Measurements from ENCODE around the gene CD68. TPM values are rescaled to one million over a fixed set of nuclear protein-coding genes. Genes with fewer than 3 reads are reported as not detected.
A peak's percentile ranks its signal among the peaks of the same experiment; 100 is the strongest.

Gene CD68
- total RNA-seq, 1 experiment from 2014 or later = 1.6 TPM

- Mint-ChIP-seq H3K36me3 (ENCODE audit: insufficient read depth, unreplicated experiment) (peaks cover 71% of the 10 kb centered on the region), H3K27me3 (ENCODE audit: insufficient read depth, unreplicated experiment) (no peaks in the 10 kb centered on the region), H3K4me1 (ENCODE audit: low read depth, unreplicated experiment) (peaks cover 6% of the 10 kb centered on the region), H3K27ac (ENCODE audit: unreplicated experiment) (peak overlapping the region; percentile 99), H3K4me3 (ENCODE audit: unreplicated experiment) (peak overlapping the region; percentile 92), H3K9me3 (ENCODE audit: unreplicated experiment) (no peaks in the 10 kb centered on the region)
- Histone ChIP-seq H3K27me3 (replicated peaks; ENCODE audit: control insufficient read depth, insufficient read depth, low read length) (no peaks in the 10 kb centered on the region), H3K9me3 (no peaks in the 10 kb centered on the region), H3K36me3 (ENCODE audit: control insufficient read depth, insufficient read depth, low read length) (no peaks in the 10 kb centered on the region; the same call in 1 of the 2 replicates), H3K4me1 (peaks cover 15% of the 10 kb centered on the region), H3K4me3 (ENCODE audit: low read depth, low read length) (peak overlapping the region; percentile 98)
- no peak for TF ChIP-seq CTCF (IDR thresholded peaks at IDR 0.05; ENCODE audit: insufficient read depth in 1 of 2, low read depth in 1 of 2, low read length in 1 of 2, severe bottlenecking in 1 of 2, unreplicated experiment in 1 of 2)
- intact Hi-C loops (cut with micrococcal nuclease; ENCODE audit: unreplicated experiment) = loop anchor here (5.0 kb wide), 1 partner anchor 92 kb away; the partner anchor contains the start of genes POLR2A and SLC35G6
- DNase-seq = no peak
- ChIA-PET POLR2A (interaction anchor here (0.6 to 1.7 kb wide), 3 partner anchors 10 to 375 kb away, joined by 8 to 13 read pairs (median 13); partner anchors contain the start of genes MPDU1 and TMEM256), CTCF (no interaction called here)
- TSS peak; percentile 12 for BruUV-seq (replicated peaks)
Observed at GRCh38 chr17:7574176-7574953, 5.1 kb upstream of the CD68 start.

DNA sequence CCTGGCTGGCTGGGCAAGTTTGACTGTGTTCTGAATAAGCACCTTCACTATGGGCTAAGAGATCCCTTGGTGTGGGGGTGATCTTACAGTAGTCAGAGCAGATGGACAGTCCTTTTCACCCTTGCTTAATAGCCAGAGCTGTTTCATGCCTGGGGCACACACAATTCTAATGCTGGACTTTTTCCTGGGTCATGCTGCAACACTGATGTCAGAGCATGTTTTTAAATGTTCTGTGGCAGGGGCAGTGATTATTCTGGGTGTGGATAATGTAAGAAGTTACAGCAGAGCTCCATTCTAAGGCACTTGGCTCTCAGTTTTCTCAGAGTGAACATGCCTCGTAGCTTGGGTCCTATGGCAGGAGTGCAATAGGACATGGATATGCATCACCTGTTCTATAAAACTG, 4.0 kb upstream of the CD68 start:
- CTCF ChIA-PET = no interaction called here
- DNase-seq = no peak
- H3K9me3 Mint-ChIP-seq (ENCODE audit: unreplicated experiment) = no peaks in the 10 kb centered on the region
- Histone ChIP-seq H3K4me1 (peaks cover 15% of the 10 kb centered on the region), H3K4me3 (ENCODE audit: low read depth, low read length) (no peak overlapping the region), H3K36me3 (ENCODE audit: control insufficient read depth, insufficient read depth, low read length) (no peaks in the 10 kb centered on the region; the same call in 1 of the 2 replicates), H3K27me3 (replicated peaks; ENCODE audit: control insufficient read depth, insufficient read depth, low read length) (no peaks in the 10 kb centered on the region), H3K9me3 (no peaks in the 10 kb centered on the region)
- intact Hi-C loops (cut with micrococcal nuclease; ENCODE audit: unreplicated experiment) = no loop called here
- H3K27ac Mint-ChIP-seq (ENCODE audit: unreplicated experiment) = no peak overlapping the region
- POLR2A ChIA-PET = no interaction called here
- TF ChIP-seq CTCF (IDR thresholded peaks at IDR 0.05; ENCODE audit: insufficient read depth in 1 of 2, low read depth in 1 of 2, low read length in 1 of 2, severe bottlenecking in 1 of 2, unreplicated experiment in 1 of 2) = no peak
- no peaks in the 10 kb centered on the region for H3K27me3 Mint-ChIP-seq (ENCODE audit: insufficient read depth, unreplicated experiment)
- peaks cover 82% of the 10 kb centered on the region for H3K36me3 Mint-ChIP-seq (ENCODE audit: insufficient read depth, unreplicated experiment)
- H3K4me3 Mint-ChIP-seq (ENCODE audit: unreplicated experiment) = peak overlapping the region; percentile 92
- no TSS peak for BruUV-seq (replicated peaks)
- peaks cover 14% of the 10 kb centered on the region for H3K4me1 Mint-ChIP-seq (ENCODE audit: low read depth, unreplicated experiment)

DNA sequence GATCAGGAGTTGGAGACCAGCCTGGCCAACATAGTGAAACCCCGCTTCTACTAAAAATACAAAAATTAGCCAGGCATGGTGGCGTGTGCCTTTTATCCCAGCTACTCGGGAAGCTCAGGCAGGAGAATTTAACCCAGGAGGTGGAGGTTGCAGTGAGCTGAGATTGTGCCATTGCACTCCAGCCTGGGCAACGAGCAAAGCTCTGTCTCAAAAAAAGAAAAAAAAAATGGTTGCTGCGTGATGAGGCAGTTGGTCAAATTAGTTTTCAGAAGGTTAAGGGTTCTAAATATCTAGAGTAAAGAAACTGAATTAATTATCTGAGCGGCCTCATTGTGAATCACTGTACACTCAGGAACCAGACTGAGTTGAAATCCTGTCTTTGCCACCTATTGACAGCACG, 3.5 kb upstream of the CD68 start:
- TF ChIP-seq CTCF (IDR thresholded peaks at IDR 0.05; ENCODE audit: insufficient read depth in 1 of 2, low read depth in 1 of 2, low read length in 1 of 2, severe bottlenecking in 1 of 2, unreplicated experiment in 1 of 2) = no peak
- H3K4me1 ChIP-seq = peaks cover 15% of the 10 kb centered on the region
- Mint-ChIP-seq H3K36me3 (ENCODE audit: insufficient read depth, unreplicated experiment) (peaks cover 87% of the 10 kb centered on the region), H3K4me3 (ENCODE audit: unreplicated experiment) (no peak overlapping the region), H3K4me1 (ENCODE audit: low read depth, unreplicated experiment) (peaks cover 17% of the 10 kb centered on the region), H3K27me3 (ENCODE audit: insufficient read depth, unreplicated experiment) (no peaks in the 10 kb centered on the region), H3K27ac (ENCODE audit: unreplicated experiment) (no peak overlapping the region), H3K9me3 (ENCODE audit: unreplicated experiment) (no peaks in the 10 kb centered on the region)
- no peaks in the 10 kb centered on the region for H3K9me3 ChIP-seq
- intact Hi-C loops (cut with micrococcal nuclease; ENCODE audit: unreplicated experiment) = no loop called here
- ChIA-PET CTCF (no interaction called here), POLR2A (no interaction called here)
- no peaks in the 10 kb centered on the region; the same call in 1 of the 2 replicates for H3K36me3 ChIP-seq (ENCODE audit: control insufficient read depth, insufficient read depth, low read length)
- no peak overlapping the region for H3K4me3 ChIP-seq (ENCODE audit: low read depth, low read length)
- no peak for DNase-seq
- no TSS peak for BruUV-seq (replicated peaks)
- no peaks in the 10 kb centered on the region for H3K27me3 ChIP-seq (replicated peaks; ENCODE audit: control insufficient read depth, insufficient read depth, low read length)
